OCI-LY3 (cell line): ENCODE data around the gene ZNF627.

ENCODE experiments used
- H2AFZ ChIP-seq: fragments of 200-600, 300-600 bp; shearing (Covaris generic); 2 replicates; pipeline ENCODE4 v1.6.0; 2014; ENCODE audit warnings: antibody characterized with exemption, low read depth, low read length
- H3K27ac ChIP-seq: fragments of 200-600, 300-600 bp; sonication (generic); 2 replicates; pipeline ENCODE4 v1.5.1; 2014; ENCODE audit warnings: mild to moderate bottlenecking, low read length, moderate library complexity, mixed read lengths
- H3K27me3 ChIP-seq: fragments of 200-600, 300-600 bp; sonication (generic); 2 replicates; pipeline ENCODE4 v1.6.1; 2014; ENCODE audit warnings: low read depth, low read length, mixed read lengths
- H3K36me3 ChIP-seq: fragments of 200-600, 300-600 bp; sonication (generic); replicated peaks from 2 replicates; pipeline ENCODE3; 2014; ENCODE audit warnings: low read depth, low read length, mixed read lengths
- H3K4me1 ChIP-seq: fragments of 300-600, 200-600 bp; sonication (generic); 2 replicates; pipeline ENCODE4 v1.6.1; 2014; ENCODE audit warnings: low read length, mixed read lengths
- H3K4me2 ChIP-seq: fragments of 200-600, 300-600 bp; sonication (generic); 2 replicates; pipeline ENCODE4 v1.6.1; 2014; ENCODE audit warnings: low read length, mixed read lengths
- H3K4me3 ChIP-seq: fragments of 300-600, 200-600 bp; sonication (generic); 2 replicates; pipeline ENCODE4 v1.5.1; 2014; ENCODE audit warnings: antibody characterized with exemption, mild to moderate bottlenecking, low read length, moderate library complexity
- H3K79me2 ChIP-seq: fragments of 300-600, 200-600 bp; shearing (Covaris generic); 2 replicates; pipeline ENCODE4 v1.6.1; 2014; ENCODE audit warnings: mild to moderate bottlenecking, low read length, mixed read lengths
- H3K9ac ChIP-seq: fragments of 300-600, 200-600 bp; shearing (Covaris generic); 2 replicates; pipeline ENCODE4 v1.6.0; 2014; ENCODE audit warnings: mild to moderate bottlenecking, low read length, moderate library complexity
- H3K9me3 ChIP-seq: fragments of 200-600, 300-600 bp; shearing (Covaris generic); 2 replicates; pipeline ENCODE4 v1.6.1; 2014; ENCODE audit warnings: low read length, mixed read lengths; ENCODE audit not compliant: insufficient read depth
- H4K20me1 ChIP-seq: fragments of 200-600, 300-600 bp; sonication (generic); 2 replicates; pipeline ENCODE4 v1.6.1; 2016; ENCODE audit warnings: low read length, mixed read lengths; ENCODE audit not compliant: insufficient read depth
- EZH2phosphoT487 ChIP-seq: fragments of 200-600 bp; shearing (Covaris generic); IDR thresholded peaks from 2 replicates; pipeline ENCODE4 v1.6.1; 2018; ENCODE audit warnings: antibody characterized with exemption, mixed run types, low read depth
- TF ChIP-seq, protein P1 (sequence below): fragments of 200-600, 300-600 bp; sonication (generic); IDR thresholded peaks from 2 replicates; pipeline ENCODE4 v1.5.1; 2014; ENCODE audit warnings: antibody characterized with exemption, low read length, low read depth

The ZNF627 gene

DNA sequence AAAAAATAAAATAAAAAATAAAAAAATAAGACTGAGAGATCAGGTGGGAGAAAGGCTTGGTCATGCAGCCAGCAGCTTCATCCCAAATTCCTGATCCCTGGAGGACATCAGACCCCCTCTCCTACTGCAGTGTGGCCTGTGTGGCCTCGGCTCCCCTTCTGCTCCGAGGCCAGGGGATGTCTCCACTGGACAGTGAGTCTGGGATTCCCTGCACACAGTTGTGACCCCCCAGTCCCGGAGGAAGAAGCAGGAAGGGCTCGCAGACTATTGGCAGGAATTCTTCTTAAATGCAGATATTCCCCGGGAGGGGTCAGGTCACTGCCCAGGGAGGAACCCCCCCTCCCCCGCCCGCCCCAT lies 41.9 kb downstream of the ZNF627 start:
- Histone ChIP-seq H3K27ac (no peak overlapping the region), H3K9ac (no peak overlapping the region), H4K20me1 (no peaks in the 10 kb centered on the region), H2AFZ (no peak overlapping the region), H3K4me1 (no peaks in the 10 kb centered on the region), H3K27me3 (no peaks in the 10 kb centered on the region), H3K79me2 (no peaks in the 10 kb centered on the region), H3K4me3 (peak overlapping the region; percentile 79), H3K36me3 (no peaks in the 10 kb centered on the region), H3K4me2 (peak overlapping the region; percentile 63), H3K9me3 (no peaks in the 10 kb centered on the region)
- TF ChIP-seq, protein P1, sequence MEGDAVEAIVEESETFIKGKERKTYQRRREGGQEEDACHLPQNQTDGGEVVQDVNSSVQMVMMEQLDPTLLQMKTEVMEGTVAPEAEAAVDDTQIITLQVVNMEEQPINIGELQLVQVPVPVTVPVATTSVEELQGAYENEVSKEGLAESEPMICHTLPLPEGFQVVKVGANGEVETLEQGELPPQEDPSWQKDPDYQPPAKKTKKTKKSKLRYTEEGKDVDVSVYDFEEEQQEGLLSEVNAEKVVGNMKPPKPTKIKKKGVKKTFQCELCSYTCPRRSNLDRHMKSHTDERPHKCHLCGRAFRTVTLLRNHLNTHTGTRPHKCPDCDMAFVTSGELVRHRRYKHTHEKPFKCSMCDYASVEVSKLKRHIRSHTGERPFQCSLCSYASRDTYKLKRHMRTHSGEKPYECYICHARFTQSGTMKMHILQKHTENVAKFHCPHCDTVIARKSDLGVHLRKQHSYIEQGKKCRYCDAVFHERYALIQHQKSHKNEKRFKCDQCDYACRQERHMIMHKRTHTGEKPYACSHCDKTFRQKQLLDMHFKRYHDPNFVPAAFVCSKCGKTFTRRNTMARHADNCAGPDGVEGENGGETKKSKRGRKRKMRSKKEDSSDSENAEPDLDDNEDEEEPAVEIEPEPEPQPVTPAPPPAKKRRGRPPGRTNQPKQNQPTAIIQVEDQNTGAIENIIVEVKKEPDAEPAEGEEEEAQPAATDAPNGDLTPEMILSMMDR, result no peak
- TF ChIP-seq EZH2phosphoT487, result no peak

DNA sequence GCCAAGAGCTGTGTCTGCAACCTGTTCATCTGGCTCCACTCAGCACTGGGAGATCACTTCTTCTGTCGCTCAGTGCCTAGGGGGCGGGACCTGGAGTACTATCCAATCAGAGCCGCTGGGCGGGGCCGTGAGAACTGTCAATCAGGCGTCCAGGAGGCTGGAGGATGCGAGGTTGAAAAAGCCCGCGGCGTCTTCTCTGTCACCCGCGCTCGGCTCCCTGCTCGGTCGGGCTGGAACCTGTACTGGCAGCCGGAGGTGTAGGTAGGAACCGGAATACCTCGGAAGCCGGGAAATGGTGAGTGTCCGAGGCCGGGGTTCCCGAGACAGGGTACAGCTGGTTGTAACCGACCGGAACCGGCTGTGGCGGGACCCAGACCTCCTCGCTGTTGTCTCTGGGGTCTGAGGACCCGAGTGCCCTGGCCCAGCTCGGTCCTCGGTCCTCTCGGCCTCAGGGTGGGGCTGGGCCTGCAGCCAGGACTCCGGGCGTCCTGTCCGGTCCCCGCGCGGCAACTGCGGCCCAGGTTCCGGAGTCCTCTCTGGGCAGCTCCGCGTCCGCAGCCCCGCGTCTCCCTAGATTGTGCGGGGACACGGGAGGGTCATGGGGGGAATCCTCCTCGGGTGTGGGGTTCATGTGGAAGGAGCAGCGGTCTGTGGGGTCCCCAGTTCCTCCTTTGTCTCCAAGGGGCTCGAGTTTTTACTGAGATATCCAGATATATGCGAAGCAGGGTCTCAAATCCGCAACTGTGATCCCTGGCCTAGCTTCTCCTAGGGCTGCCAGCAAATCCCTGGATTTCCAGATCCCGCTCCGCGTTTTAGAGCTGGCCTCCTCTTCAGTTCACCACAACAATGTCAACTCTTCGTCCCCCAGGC lies 42.6 kb downstream of the ZNF627 start:
- H3K9me3 ChIP-seq, result no peaks in the 10 kb centered on the region
- no peaks in the 10 kb centered on the region for H3K79me2 ChIP-seq
- no peak for TF ChIP-seq EZH2phosphoT487
- TF ChIP-seq, protein P1, result no peak
- peak overlapping the region; percentile 79 for H3K4me3 ChIP-seq
- H4K20me1 ChIP-seq, result no peaks in the 10 kb centered on the region
- peak overlapping the region; percentile 34; the same call in 1 of the 2 replicates for H2AFZ ChIP-seq
- no peak overlapping the region for H3K27ac ChIP-seq
- H3K4me1 ChIP-seq, result no peaks in the 10 kb centered on the region
- peak overlapping the region; percentile 71 for H3K9ac ChIP-seq
- H3K27me3 ChIP-seq, result no peaks in the 10 kb centered on the region
- no peaks in the 10 kb centered on the region for H3K36me3 ChIP-seq
- H3K4me2 ChIP-seq, result peak overlapping the region; percentile 76

DNA sequence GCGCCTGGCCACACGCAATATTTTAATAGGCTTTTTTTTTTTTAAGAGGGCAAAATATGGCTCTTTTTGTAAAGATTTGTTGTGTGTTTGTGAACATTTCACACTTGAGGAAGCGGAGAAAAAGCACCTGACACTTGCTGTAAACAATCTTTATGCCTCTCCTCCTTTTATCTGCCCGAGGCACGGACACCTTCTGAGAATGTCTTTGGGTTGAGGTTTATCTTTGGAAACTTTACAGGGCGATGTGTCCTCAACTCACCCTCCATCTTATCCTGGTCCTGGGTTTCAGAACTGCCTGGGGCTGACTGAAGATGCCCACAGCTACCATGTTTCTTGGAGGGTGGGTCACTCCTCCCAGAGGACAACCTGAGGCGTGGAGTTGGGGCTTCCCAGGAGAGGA lies 44.0 kb downstream of the ZNF627 start:
- Histone ChIP-seq H3K9me3 (no peaks in the 10 kb centered on the region), H3K36me3 (no peaks in the 10 kb centered on the region), H4K20me1 (no peaks in the 10 kb centered on the region), H3K4me3 (no peak overlapping the region), H3K4me1 (no peaks in the 10 kb centered on the region), H3K27me3 (no peaks in the 10 kb centered on the region), H3K27ac (no peak overlapping the region), H3K9ac (no peak overlapping the region), H3K79me2 (no peaks in the 10 kb centered on the region), H3K4me2 (no peak overlapping the region), H2AFZ (no peak overlapping the region)
- TF ChIP-seq, protein P1, result no peak
- no peak for TF ChIP-seq EZH2phosphoT487

DNA sequence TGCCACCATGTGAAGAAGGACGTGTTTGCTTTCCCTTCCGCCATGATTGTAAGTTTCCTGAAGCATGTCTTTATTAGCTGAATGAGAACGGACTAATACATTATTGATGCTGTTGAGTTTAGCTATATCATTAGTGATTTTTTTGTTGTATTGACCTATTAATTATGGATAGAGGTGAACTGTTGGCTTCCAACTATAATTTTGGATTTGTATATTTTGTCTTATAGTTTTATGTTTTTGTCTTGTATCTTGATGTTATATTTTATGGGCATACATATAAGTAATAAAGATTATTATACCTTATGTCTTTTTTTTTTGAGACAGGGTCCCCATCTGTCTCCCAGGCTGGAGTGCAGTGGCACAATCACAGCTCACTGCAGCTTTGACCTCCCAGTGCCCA lies 45.6 kb downstream of the ZNF627 start:
- no peaks in the 10 kb centered on the region for H3K36me3 ChIP-seq
- H3K79me2 ChIP-seq, result no peaks in the 10 kb centered on the region
- H3K9me3 ChIP-seq, result no peaks in the 10 kb centered on the region
- no peak overlapping the region for H3K27ac ChIP-seq
- H3K4me3 ChIP-seq, result no peak overlapping the region
- H3K4me2 ChIP-seq, result no peak overlapping the region
- TF ChIP-seq, protein P1, result no peak
- no peak for TF ChIP-seq EZH2phosphoT487
- no peak overlapping the region for H3K9ac ChIP-seq
- no peaks in the 10 kb centered on the region for H4K20me1 ChIP-seq
- H3K4me1 ChIP-seq, result no peaks in the 10 kb centered on the region
- H2AFZ ChIP-seq, result no peak overlapping the region
- H3K27me3 ChIP-seq, result no peaks in the 10 kb centered on the region
